ENCODE results near the gene CELSR1.

Gene CELSR1

DNA sequence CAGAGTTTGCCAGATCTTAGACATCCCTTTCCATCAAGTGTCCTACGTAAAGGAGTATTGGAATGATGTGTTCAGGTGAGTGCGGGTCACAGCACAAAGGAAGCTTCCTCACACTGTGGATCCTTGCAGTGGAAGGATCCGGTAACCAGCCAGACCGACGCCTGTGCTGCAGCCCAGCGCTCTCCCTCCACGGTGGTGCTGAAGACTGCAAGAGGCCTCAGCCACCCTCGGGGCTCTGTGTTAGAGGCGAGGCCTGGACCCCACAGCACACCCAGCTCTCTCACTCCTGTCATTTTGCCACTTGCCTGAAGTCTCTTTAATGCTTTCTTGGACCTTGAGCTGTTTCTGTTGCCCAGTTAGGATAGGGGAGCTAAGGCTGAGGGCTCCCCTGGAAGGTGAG, 199.6 kb downstream of the CELSR1 start:
- DNase-seq (ENCODE audit: extremely low read depth, low read depth): no peak
- no peak overlapping the region for H3K4me3 ChIP-seq (replicated peaks; ENCODE audit: low read depth, low read length)
- no peak for TF ChIP-seq CTCF (IDR thresholded peaks at IDR 0.05; ENCODE audit: low read depth, low read length, missing control alignments)

GRCh38 chr22:46336119-46337078, 201.0 kb downstream of the CELSR1 start:
- H3K4me3 ChIP-seq (replicated peaks; ENCODE audit: low read depth, low read length): peak overlapping the region; percentile 91
- DNase-seq (ENCODE audit: extremely low read depth, low read depth): no peak
- no peak for TF ChIP-seq CTCF (IDR thresholded peaks at IDR 0.05; ENCODE audit: low read depth, low read length, missing control alignments)

- peak within 1 kb of the TSS; percentile 91 for H3K4me3 ChIP-seq (replicated peaks; ENCODE audit: low read depth, low read length)
- peak; percentile 31 for DNase-seq (ENCODE audit: extremely low read depth, low read depth)
- no peak for TF ChIP-seq CTCF (IDR thresholded peaks at IDR 0.05; ENCODE audit: low read depth, low read length, missing control alignments)
Observed at GRCh38 chr22:46335201-46336118, 202.0 kb downstream of the CELSR1 start, which contains the start of gene TRMU. Gene TRMU (plus strand): TSS chr22:46335714. CDS start chr22:46335765, 51 bp downstream.

DNA sequence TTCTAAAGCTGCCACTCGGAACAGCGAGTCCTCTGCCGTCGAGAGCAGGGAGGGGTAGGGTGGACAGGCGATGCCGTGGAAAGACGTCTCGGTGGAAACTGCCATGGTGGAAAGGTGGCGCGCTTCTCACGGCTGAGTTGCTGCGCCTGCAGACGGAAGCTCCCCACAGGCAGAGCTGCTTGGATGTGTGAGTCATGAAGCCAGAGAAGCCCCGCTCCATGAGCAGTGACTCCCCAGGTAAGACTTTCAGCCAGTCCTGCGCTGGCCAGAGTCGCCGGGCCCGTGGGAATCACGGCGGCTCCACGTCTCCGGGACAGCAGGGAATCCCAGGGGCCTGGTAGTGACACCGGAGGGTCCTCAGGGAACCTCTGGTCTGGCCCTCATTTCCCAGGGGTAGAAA, 205.9 kb downstream of the CELSR1 start:
- H3K4me3 ChIP-seq (replicated peaks; ENCODE audit: low read depth, low read length): no peak overlapping the region
- no peak for DNase-seq (ENCODE audit: extremely low read depth, low read depth)
- no peak for TF ChIP-seq CTCF (IDR thresholded peaks at IDR 0.05; ENCODE audit: low read depth, low read length, missing control alignments)

DNA sequence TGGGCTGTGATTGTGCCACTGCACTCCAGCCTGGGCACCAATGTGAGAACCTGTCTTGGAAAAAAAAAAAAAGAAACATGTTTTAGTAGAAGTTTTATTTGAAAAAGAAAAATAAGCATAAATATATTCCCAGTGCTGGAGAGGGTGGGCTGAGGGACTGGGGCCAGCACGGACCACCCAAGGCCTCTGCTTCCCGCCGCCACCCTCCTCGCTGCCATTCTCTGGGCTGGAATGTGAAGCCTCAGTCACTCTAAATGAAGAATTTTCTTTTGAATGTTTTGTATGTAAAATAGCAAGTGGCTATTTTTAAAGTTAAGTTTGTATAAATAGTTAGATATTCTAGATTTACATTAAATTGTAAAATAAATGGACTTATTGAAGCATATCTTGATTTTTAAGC, 207.0 kb downstream of the CELSR1 start:
- no peak for DNase-seq (ENCODE audit: extremely low read depth, low read depth)
- no peak overlapping the region for H3K4me3 ChIP-seq (replicated peaks; ENCODE audit: low read depth, low read length)
- no peak for TF ChIP-seq CTCF (IDR thresholded peaks at IDR 0.05; ENCODE audit: low read depth, low read length, missing control alignments)

DNA sequence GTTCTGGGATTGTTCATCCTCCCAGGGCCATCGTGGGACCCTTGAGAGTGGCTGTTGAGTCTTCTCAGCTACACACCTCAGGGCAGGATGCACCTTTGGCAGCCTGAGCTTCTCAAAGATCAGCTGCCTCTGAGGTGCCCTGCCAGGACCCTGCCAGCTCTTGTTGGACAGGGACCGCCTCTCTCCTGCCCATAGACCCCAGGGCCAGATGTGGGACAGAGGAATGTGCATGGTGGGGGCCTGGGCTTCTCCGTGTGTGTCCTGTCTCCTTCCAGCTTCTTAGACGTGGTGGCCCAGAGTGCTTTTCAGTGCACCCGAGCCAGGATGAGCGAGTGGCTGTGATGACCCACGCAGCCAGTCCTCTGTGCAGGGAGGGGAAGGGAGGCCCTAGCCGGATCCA, 207.8 kb downstream of the CELSR1 start:
- TF ChIP-seq CTCF (IDR thresholded peaks at IDR 0.05; ENCODE audit: low read depth, low read length, missing control alignments): no peak
- no peak for DNase-seq (ENCODE audit: extremely low read depth, low read depth)
- no peak overlapping the region for H3K4me3 ChIP-seq (replicated peaks; ENCODE audit: low read depth, low read length)
